Upper lobe of right lung (tissue), 1 donor: ENCODE data around the gene IGSF11. TPM values are rescaled to one million over a fixed set of nuclear protein-coding genes. Genes with fewer than 3 reads are reported as not detected.

Source experiments
- ATAC-seq: fragments of 200-7000 bp; cut with Tn5 transposase; one replicate; pipeline ENCODE4 v1.9.1; 2020; ENCODE audit warnings: mild to moderate bottlenecking, moderate library complexity
- DNase-seq: peaks from one replicate; pipeline ENCODE4 v3.0.0-alpha.2; 2020
- H3K27ac ChIP-seq: fragments of 200-600 bp; one replicate; pipeline ENCODE4 v1.8.0; 2022
- H3K27me3 ChIP-seq: fragments of 200-600 bp; one replicate; pipeline ENCODE4 v1.8.0; 2022; ENCODE audit warnings: mild to moderate bottlenecking
- H3K36me3 ChIP-seq: fragments of 200-600 bp; one replicate; pipeline ENCODE4 v1.8.0; 2022
- H3K4me1 ChIP-seq: fragments of 200-600 bp; one replicate; pipeline ENCODE4 v1.8.0; 2022
- H3K4me3 ChIP-seq: fragments of 200-600 bp; one replicate; pipeline ENCODE4 v1.8.0; 2022; ENCODE audit warnings: mild to moderate bottlenecking
- H3K9me3 ChIP-seq: fragments of 200-600 bp; one replicate; pipeline ENCODE4 v1.8.0; 2022
- intact Hi-C: fragments of 100-400 bp; cut with DNase I; formaldehyde crosslinking; loops from one replicate; pipeline ENCODE4 v1.11.0; 2022
- total RNA-seq: library from RNA; stranded (reverse); fragmentation: NEBNext Ultra II Directional; extraction: Animal tissue kit (Norgen Biotek cat#: 25700); gene quantifications from one replicate; pipeline ENCODE4 v1.2.1, GENCODE V29; 2021
- TF ChIP-seq, protein P1 (sequence below): fragments of 200-600 bp; IDR thresholded peaks from one replicate; pipeline ENCODE4 v1.8.0; 2022; ENCODE audit warnings: antibody characterized with exemption
- donor health status: DM: no; HTN: yes; CAD: no; lungs with severe emphysema.

IGSF11 gene
- total RNA-seq, 1 donor from 2014 or later: 0.46 TPM

DNA sequence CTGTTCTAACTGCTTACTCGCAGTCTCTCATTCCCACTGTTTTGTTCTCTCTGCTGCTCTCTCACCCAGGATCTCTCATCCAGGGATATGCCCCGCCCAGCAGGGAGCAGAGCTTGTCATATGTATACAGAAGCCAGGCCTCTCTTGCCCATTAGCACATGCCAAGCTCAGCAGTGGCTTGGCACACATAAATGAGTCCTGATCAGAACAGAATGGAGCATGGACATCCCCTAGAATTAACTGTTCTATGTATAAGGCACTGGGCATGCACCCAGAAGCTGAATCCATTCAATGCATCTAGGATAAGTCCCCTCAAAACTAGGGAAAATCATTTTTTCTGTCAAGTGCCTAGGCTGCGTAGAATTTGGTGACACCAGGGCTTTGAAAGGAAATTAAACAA is 61.6 kb downstream of the IGSF11 start:
- no peaks in the 10 kb centered on the region for H3K4me1 ChIP-seq
- ATAC-seq (no peak), DNase-seq (no peak)
- no peaks in the 10 kb centered on the region for H3K36me3 ChIP-seq
- TF ChIP-seq, protein P1, sequence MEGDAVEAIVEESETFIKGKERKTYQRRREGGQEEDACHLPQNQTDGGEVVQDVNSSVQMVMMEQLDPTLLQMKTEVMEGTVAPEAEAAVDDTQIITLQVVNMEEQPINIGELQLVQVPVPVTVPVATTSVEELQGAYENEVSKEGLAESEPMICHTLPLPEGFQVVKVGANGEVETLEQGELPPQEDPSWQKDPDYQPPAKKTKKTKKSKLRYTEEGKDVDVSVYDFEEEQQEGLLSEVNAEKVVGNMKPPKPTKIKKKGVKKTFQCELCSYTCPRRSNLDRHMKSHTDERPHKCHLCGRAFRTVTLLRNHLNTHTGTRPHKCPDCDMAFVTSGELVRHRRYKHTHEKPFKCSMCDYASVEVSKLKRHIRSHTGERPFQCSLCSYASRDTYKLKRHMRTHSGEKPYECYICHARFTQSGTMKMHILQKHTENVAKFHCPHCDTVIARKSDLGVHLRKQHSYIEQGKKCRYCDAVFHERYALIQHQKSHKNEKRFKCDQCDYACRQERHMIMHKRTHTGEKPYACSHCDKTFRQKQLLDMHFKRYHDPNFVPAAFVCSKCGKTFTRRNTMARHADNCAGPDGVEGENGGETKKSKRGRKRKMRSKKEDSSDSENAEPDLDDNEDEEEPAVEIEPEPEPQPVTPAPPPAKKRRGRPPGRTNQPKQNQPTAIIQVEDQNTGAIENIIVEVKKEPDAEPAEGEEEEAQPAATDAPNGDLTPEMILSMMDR: no peak
- no peaks in the 10 kb centered on the region for H3K27me3 ChIP-seq
- no peak overlapping the region for H3K4me3 ChIP-seq
- H3K9me3 ChIP-seq: no peaks in the 10 kb centered on the region
- intact Hi-C loops: no loop called here
- H3K27ac ChIP-seq: no peak overlapping the region

DNA sequence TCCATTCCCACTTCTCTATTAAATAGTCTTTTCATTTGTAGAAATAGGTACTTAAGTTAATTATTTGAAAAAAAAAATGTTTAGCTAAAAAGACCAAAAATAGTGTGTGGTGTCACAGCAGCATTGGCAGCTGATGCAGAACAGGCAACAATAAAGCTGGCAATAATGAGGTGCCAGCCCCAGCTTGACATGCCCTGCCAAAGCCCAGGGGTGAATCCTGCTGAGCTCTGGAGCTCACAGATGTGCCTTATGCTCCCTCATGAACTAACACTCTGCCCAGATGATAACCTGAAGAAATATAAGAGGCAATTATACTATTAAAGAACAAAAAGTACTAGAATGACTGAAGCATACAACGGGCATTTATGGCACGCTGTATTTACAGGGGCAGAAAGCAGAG is 63.8 kb downstream of the IGSF11 start:
- no peak overlapping the region for H3K27ac ChIP-seq

DNA sequence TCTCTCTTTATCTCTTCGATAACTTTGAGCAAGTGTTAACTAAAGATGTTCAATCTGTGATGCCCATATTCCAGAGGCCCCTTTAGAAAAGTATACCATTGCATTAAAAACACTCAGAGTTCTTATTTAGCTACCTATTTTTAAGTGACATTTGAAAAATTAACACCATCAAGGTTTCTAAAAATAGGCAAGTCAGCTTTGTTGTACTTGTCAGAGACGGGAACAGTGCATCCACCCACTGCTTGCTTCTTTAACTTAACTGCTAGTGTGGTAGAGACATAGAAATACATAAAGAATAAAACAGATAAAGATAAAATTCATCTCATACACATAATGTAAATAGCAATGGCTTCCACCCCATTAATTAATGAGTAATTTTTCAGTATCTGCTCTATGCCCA is 66.0 kb downstream of the IGSF11 start:
- Histone ChIP-seq H3K27me3 (no peaks in the 10 kb centered on the region), H3K4me3 (no peak overlapping the region), H3K4me1 (no peaks in the 10 kb centered on the region), H3K9me3 (no peaks in the 10 kb centered on the region), H3K27ac (no peak overlapping the region), H3K36me3 (no peaks in the 10 kb centered on the region)
- intact Hi-C loops: no loop called here
- ATAC-seq (no peak), DNase-seq (no peak)
- TF ChIP-seq, protein P1: no peak

More for the DNA sequence above, 63.8 kb downstream of the IGSF11 start:
- Histone ChIP-seq H3K36me3 (no peaks in the 10 kb centered on the region), H3K27me3 (no peaks in the 10 kb centered on the region), H3K4me3 (no peak overlapping the region), H3K4me1 (no peaks in the 10 kb centered on the region), H3K9me3 (no peaks in the 10 kb centered on the region)
- TF ChIP-seq, protein P1: no peak
- DNase-seq: no peak
- intact Hi-C loops: no loop called here
- ATAC-seq: no peak

DNA sequence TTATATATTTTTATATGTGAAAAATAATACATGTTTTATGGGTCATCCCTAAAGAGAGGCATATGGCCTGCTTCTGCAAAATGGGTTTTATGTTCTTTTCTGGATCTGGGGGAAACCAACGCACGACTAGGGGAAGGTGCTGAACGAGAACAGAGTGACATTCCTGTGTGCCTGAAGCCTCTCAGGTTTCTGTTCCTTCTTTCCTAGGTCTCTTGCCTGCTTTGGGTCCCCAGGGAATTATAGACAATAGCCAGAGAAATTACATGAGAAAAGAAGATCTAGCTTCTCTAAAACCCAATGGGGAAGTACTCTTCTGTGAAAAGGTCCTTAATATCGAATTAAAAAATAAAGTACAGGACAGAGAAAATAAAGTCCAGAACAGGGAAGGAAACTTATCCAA is 66.5 kb downstream of the IGSF11 start:
- no peaks in the 10 kb centered on the region for H3K4me1 ChIP-seq
- intact Hi-C loops: no loop called here
- no peak overlapping the region for H3K27ac ChIP-seq
- TF ChIP-seq, protein P1: no peak
- no peak for DNase-seq
- H3K9me3 ChIP-seq: no peaks in the 10 kb centered on the region
- H3K36me3 ChIP-seq: no peaks in the 10 kb centered on the region
- no peak for ATAC-seq
- H3K27me3 ChIP-seq: no peaks in the 10 kb centered on the region
- H3K4me3 ChIP-seq: no peak overlapping the region

DNA sequence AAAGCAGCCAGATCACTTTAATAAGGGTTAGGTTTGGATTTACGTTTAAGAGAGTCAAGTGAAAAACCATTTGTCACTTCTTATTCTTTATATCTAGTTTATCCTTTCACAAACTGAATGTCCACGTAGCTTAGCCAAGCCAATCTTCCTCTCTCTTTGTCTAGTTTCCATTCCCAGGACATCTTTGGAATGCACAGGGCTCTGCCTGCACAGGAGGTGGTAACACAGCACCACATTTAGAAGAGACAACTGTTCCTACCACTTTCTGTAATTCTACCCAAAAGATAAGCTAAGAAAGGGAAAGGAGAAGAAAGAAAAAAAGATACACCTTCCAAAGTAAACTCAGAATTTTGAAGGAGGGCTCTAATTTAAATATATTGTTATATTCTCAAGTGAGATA is 67.9 kb downstream of the IGSF11 start:
- TF ChIP-seq, protein P1: no peak

DNA sequence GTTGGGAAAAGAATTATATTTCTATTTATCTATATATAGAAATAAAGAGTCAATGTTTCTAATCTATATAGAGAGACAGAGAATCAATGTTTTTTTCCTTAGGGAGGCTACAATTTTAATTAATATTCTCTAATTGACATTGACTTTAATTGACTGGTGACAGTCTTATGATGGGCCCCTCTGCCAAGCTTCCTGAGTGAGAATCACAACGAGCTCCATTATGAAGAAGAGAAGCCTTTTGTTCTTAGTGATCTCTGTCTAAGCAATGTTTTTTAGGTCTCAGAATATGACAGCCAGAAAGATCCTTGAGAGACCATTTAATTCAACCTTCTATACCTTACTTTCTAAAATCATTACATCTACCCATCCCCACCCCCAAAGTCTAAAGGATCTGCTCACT is 70.9 kb downstream of the IGSF11 start:
- DNase-seq (no peak), ATAC-seq (no peak)
- TF ChIP-seq, protein P1: no peak
- Histone ChIP-seq H3K4me1 (no peaks in the 10 kb centered on the region), H3K27ac (no peak overlapping the region), H3K4me3 (no peak overlapping the region), H3K27me3 (no peaks in the 10 kb centered on the region), H3K9me3 (no peaks in the 10 kb centered on the region), H3K36me3 (no peaks in the 10 kb centered on the region)
- intact Hi-C loops: no loop called here

More for the DNA sequence above, 67.9 kb downstream of the IGSF11 start:
- Histone ChIP-seq H3K9me3 (no peaks in the 10 kb centered on the region), H3K4me3 (no peak overlapping the region), H3K36me3 (no peaks in the 10 kb centered on the region), H3K27me3 (no peaks in the 10 kb centered on the region), H3K27ac (no peak overlapping the region), H3K4me1 (no peaks in the 10 kb centered on the region)
- intact Hi-C loops: no loop called here
- no peak for DNase-seq
- ATAC-seq: no peak
